CD4-positive, alpha-beta T cell treated with Interleukin-15 for 4 hours (primary cell): Measurements from ENCODE around the gene TOM1.
A peak's percentile ranks its signal among the peaks of the same experiment; 100 is the strongest.

ENCODE experiments used
- DNase-seq: peaks from one replicate; pipeline ENCODE4 v3.0.0-alpha.2; 2020; ENCODE audit warnings: low spot score

Gene TOM1

GRCh38 chr22:35307372-35307771, 7.7 kb downstream of the TOM1 start:
- DNase-seq: no peak

- no peak for DNase-seq
Observed at GRCh38 chr22:35307892-35308291, 8.2 kb downstream of the TOM1 start.

GRCh38 chr22:35308480-35309021, 8.9 kb downstream of the TOM1 start:
- DNase-seq: peak; percentile 12

GRCh38 chr22:35310556-35311550, 11.2 kb downstream of the TOM1 start:
- no peak for DNase-seq

GRCh38 chr22:35311551-35311999, 11.9 kb downstream of the TOM1 start:
- DNase-seq: no peak

- DNase-seq: no peak
Observed at GRCh38 chr22:35312198-35313059, 12.7 kb downstream of the TOM1 start.

- DNase-seq: no peak
Observed at GRCh38 chr22:35313311-35314121, 13.8 kb downstream of the TOM1 start.

GRCh38 chr22:35314161-35314942, 14.7 kb downstream of the TOM1 start:
- no peak for DNase-seq

- no peak for DNase-seq
Observed at GRCh38 chr22:35315141-35315854, 15.6 kb downstream of the TOM1 start.

- peak; percentile 17 for DNase-seq
Observed at GRCh38 chr22:35315855-35316745, 16.4 kb downstream of the TOM1 start.

GRCh38 chr22:35316751-35317150, 17.1 kb downstream of the TOM1 start:
- no peak for DNase-seq

- DNase-seq: no peak
Observed at GRCh38 chr22:35317680-35318290, 18.1 kb downstream of the TOM1 start.

GRCh38 chr22:35318346-35319215, 18.9 kb downstream of the TOM1 start:
- no peak for DNase-seq

GRCh38 chr22:35319244-35319985, 19.7 kb downstream of the TOM1 start:
- no peak for DNase-seq

- DNase-seq: no peak
Observed at GRCh38 chr22:35322126-35322525, 22.4 kb downstream of the TOM1 start.

GRCh38 chr22:35322893-35323292, 23.2 kb downstream of the TOM1 start:
- no peak for DNase-seq

- no peak for DNase-seq
Observed at GRCh38 chr22:35323305-35323704, 23.6 kb downstream of the TOM1 start.
